ENCODE measurements around the gene FNDC1. TPM values are rescaled to one million over a fixed set of nuclear protein-coding genes. Genes with fewer than 3 reads are reported as not detected.

FNDC1 gene
- total RNA-seq, 1 donor: not detected

GRCh38 chr6:159312206-159312605, 143.0 kb downstream of the FNDC1 start:
- Histone ChIP-seq H3K27me3 (ENCODE audit: insufficient read depth, low read length) (no peaks in the 10 kb centered on the region), H3K4me3 (ENCODE audit: low read length) (no peak overlapping the region), H3K9me3 (ENCODE audit: low read depth, low read length) (no peaks in the 10 kb centered on the region), H3K4me1 (ENCODE audit: insufficient read depth, low read length) (no peaks in the 10 kb centered on the region)

GRCh38 chr6:159313018-159313417, 143.8 kb downstream of the FNDC1 start:
- no peaks in the 10 kb centered on the region for H3K27me3 ChIP-seq (ENCODE audit: insufficient read depth, low read length)

GRCh38 chr6:159315562-159315961, 146.4 kb downstream of the FNDC1 start:
- H3K4me1 ChIP-seq (ENCODE audit: insufficient read depth, low read length): no peaks in the 10 kb centered on the region
- H3K27me3 ChIP-seq (ENCODE audit: insufficient read depth, low read length): no peaks in the 10 kb centered on the region
- no peaks in the 10 kb centered on the region for H3K9me3 ChIP-seq (ENCODE audit: low read depth, low read length)
- no peak overlapping the region for H3K4me3 ChIP-seq (ENCODE audit: low read length)

More at GRCh38 chr6:159313018-159313417, 143.8 kb downstream of the FNDC1 start:
- Histone ChIP-seq H3K4me3 (ENCODE audit: low read length) (no peak overlapping the region), H3K9me3 (ENCODE audit: low read depth, low read length) (no peaks in the 10 kb centered on the region), H3K4me1 (ENCODE audit: insufficient read depth, low read length) (no peaks in the 10 kb centered on the region)

GRCh38 chr6:159317430-159317829, 148.2 kb downstream of the FNDC1 start:
- Histone ChIP-seq H3K27me3 (ENCODE audit: insufficient read depth, low read length) (no peaks in the 10 kb centered on the region), H3K4me3 (ENCODE audit: low read length) (no peak overlapping the region), H3K9me3 (ENCODE audit: low read depth, low read length) (no peaks in the 10 kb centered on the region), H3K4me1 (ENCODE audit: insufficient read depth, low read length) (no peaks in the 10 kb centered on the region)

GRCh38 chr6:159321267-159321666, 152.1 kb downstream of the FNDC1 start:
- no peaks in the 10 kb centered on the region for H3K9me3 ChIP-seq (ENCODE audit: low read depth, low read length)
- no peaks in the 10 kb centered on the region for H3K4me1 ChIP-seq (ENCODE audit: insufficient read depth, low read length)
- no peak overlapping the region for H3K4me3 ChIP-seq (ENCODE audit: low read length)
- H3K27me3 ChIP-seq (ENCODE audit: insufficient read depth, low read length): no peaks in the 10 kb centered on the region

Other genes with a start within 250 kb of the FNDC1 start
- 1.3 TPM for gene RSPH3, start 169.2 kb upstream of the FNDC1 start, total RNA-seq
- 320 TPM for gene TAGAP, start 124.4 kb upstream of the FNDC1 start, total RNA-seq

Data from mononuclear cell (primary cell).